Measurements from ENCODE around the gene ANKAR.
"Not testable (repeated sequence)": the region's sequence is repeated elsewhere in the genome, so short reads cannot be mapped to it uniquely, and the experiment has no call there.

The ANKAR gene

DNA sequence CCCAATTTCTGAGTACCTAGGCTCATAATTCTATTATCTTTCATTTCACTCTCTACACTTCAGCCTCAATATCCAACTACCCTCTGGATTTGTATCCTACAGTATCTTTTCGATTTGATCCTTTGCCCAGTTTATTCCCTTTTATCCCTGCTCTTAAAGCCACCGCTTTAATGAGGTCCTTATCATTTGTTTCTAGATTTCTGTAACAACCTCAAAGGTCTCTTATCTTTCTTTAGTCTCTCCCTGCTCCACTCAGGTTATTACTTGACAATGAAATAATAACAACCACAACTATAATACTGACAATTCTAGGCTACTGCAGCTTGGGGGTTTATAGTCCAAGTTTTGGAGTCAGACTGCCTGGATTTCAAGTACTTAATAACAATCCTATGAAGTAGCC is 39.1 kb upstream of the ANKAR start:
- Histone ChIP-seq H3K4me1 (no peaks in the 10 kb centered on the region), H3K27me3 (no peaks in the 10 kb centered on the region), H3K4me3 (no peak overlapping the region), H3K9me3 (no peaks in the 10 kb centered on the region), H4K20me1 (no peaks in the 10 kb centered on the region), H3K36me3 (no peaks in the 10 kb centered on the region), H3K27ac (no peak overlapping the region), H3K4me2 (no peak overlapping the region), H3K9ac (no peak overlapping the region)
- no peak for TF ChIP-seq Cebpa-rat (IDR thresholded peaks at IDR 0.05)

DNA sequence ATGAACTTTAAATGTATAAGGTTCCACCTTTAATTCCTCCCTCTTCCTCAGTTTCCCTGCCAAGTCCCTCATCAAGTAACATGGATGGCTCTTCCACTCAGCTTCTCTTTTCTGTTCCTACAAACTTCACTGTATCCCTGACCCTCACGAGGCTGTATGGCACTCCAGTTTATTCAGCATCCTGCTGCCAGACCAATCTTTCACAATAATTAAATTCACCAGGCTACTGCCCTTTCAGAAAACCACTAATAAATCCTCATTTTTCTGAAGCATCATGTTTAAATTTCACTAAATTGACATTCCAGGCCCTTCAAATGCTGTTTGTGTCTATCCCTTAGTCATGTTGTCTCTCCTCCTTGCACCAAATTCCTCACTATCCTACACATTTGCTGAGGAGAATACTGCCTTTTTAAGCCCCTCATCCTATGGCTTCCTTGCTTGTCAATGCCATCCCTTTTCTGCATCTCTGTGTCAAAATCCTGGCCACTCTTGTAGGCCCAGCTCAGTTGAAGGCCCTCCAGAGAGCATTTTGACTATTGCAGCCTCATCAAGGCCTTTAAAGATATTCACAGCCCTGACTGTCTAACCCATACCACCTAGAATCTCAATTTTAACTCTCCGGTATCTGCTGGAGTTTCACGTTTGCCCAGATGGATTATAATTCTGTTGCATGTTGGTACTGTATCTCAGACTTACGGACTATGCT is 36.0 kb upstream of the ANKAR start:
- Histone ChIP-seq H3K4me1 (no peaks in the 10 kb centered on the region), H3K9ac (no peak overlapping the region), H3K27me3 (no peaks in the 10 kb centered on the region), H3K27ac (no peak overlapping the region), H3K36me3 (no peaks in the 10 kb centered on the region), H3K4me2 (no peak overlapping the region), H4K20me1 (no peaks in the 10 kb centered on the region), H3K4me3 (no peak overlapping the region), H3K9me3 (no peaks in the 10 kb centered on the region)
- TF ChIP-seq Cebpa-rat (IDR thresholded peaks at IDR 0.05), result no peak

DNA sequence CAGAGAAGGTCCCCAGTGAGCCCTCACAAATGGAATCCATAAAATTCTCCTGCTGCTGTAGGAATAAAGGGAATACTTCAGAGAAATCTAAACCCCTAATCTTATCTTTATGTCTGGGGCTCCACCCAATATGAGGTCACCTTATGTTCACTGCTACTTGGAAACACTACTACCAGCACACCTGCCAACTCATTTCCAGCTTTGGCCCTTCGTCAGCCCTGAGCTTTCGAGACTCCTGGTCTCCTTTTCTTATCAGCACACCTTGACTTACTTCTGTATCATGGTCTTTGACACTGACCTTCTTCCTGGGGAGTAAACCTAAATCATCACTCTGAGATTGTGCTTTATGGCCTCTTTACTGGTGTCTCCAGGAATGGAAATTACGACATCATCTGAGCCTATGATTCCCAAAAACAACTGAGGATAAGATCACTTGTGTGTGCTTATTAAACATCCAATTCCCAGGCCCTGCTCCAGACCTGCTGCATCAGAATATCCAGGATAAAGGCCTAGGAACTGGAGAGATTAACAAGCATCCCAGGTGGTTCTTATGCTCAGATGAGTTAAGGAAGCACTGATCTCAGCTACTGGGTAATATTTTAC is 35.4 kb upstream of the ANKAR start:
- Histone ChIP-seq H3K4me3 (no peak overlapping the region), H3K4me1 (no peaks in the 10 kb centered on the region), H4K20me1 (no peaks in the 10 kb centered on the region), H3K27ac (no peak overlapping the region), H3K4me2 (no peak overlapping the region), H3K9ac (no peak overlapping the region), H3K9me3 (no peaks in the 10 kb centered on the region), H3K27me3 (no peaks in the 10 kb centered on the region), H3K36me3 (no peaks in the 10 kb centered on the region)
- no peak for TF ChIP-seq Cebpa-rat (IDR thresholded peaks at IDR 0.05)

- no peaks in the 10 kb centered on the region for H3K36me3 ChIP-seq
- TF ChIP-seq Cebpa-rat (IDR thresholded peaks at IDR 0.05), result no peak
- H3K4me2 ChIP-seq, result no peak overlapping the region
- H3K9me3 ChIP-seq, result no peaks in the 10 kb centered on the region
- H3K27ac ChIP-seq, result no peak overlapping the region
- no peaks in the 10 kb centered on the region for H3K27me3 ChIP-seq
- no peak overlapping the region for H3K4me3 ChIP-seq
- no peak overlapping the region for H3K9ac ChIP-seq
- no peaks in the 10 kb centered on the region for H4K20me1 ChIP-seq
- no peaks in the 10 kb centered on the region for H3K4me1 ChIP-seq
These were observed 33.5 kb upstream of the ANKAR start for GRCh38 chr2:189641002-189641401.

DNA sequence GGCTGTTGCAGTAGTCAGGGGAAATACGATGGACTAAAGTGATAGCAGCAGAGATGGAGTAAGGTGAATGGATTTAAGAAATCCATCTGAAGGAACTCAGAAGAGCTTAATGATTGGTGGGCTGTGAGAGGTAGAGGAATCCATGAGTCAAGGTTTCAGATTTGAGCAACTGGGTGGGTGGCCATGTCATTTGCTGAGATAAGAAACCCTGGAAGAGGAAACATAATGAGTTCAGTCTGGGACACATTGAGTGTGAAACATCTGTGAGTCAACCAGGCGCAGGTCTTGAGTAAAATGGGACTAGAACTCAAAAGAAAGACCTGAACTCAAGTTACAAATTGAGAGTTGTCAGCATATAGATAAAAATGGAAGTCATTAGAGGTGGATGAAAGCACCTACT is 32.9 kb upstream of the ANKAR start:
- Histone ChIP-seq H3K9ac (no peak overlapping the region), H3K36me3 (no peaks in the 10 kb centered on the region), H3K4me1 (no peaks in the 10 kb centered on the region), H3K27ac (no peak overlapping the region), H3K4me3 (no peak overlapping the region), H3K4me2 (no peak overlapping the region), H3K27me3 (no peaks in the 10 kb centered on the region), H4K20me1 (no peaks in the 10 kb centered on the region), H3K9me3 (no peaks in the 10 kb centered on the region)
- no peak for TF ChIP-seq Cebpa-rat (IDR thresholded peaks at IDR 0.05)

DNA sequence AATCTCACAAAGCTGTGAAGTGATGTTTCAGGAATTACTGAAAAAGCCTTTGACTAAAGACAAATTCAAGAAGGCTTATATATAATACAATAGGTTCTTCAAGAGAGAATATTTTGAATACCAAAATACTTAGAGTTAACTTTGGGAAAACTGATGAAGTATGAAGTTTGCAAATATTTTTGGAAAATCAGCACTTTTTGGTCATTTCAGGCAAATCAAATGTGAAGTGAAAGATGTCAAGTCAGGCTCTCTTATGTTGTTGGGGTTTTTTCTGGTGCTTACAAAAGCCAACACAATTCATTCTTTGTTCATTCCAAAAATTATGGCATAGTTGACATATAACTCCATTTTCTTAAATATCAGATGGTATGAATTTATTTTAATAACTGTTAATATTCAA is 27.9 kb upstream of the ANKAR start:
- peaks cover 9% of the 10 kb centered on the region; the same call in 1 of the 2 replicates for H3K9me3 ChIP-seq
- no peaks in the 10 kb centered on the region for H3K4me1 ChIP-seq
- H4K20me1 ChIP-seq, result no peaks in the 10 kb centered on the region
- H3K36me3 ChIP-seq, result no peaks in the 10 kb centered on the region
- no peaks in the 10 kb centered on the region for H3K27me3 ChIP-seq
- no peak overlapping the region for H3K4me3 ChIP-seq
- no peak overlapping the region for H3K4me2 ChIP-seq
- H3K9ac ChIP-seq, result no peak overlapping the region
- TF ChIP-seq Cebpa-rat (IDR thresholded peaks at IDR 0.05), result no peak
- H3K27ac ChIP-seq, result no peak overlapping the region

- Histone ChIP-seq H3K36me3 (no peaks in the 10 kb centered on the region), H3K4me3 (no peak overlapping the region), H3K27ac (no peak overlapping the region), H3K27me3 (no peaks in the 10 kb centered on the region), H3K9ac (no peak overlapping the region), H3K4me2 (no peak overlapping the region), H3K4me1 (no peaks in the 10 kb centered on the region), H4K20me1 (no peaks in the 10 kb centered on the region), H3K9me3 (peaks cover 28% of the 10 kb centered on the region)
- no peak for TF ChIP-seq Cebpa-rat (IDR thresholded peaks at IDR 0.05)
These were observed 25.5 kb upstream of the ANKAR start for GRCh38 chr2:189648846-189649509.

- H3K9me3 ChIP-seq, result peaks cover 28% of the 10 kb centered on the region
- H3K4me1 ChIP-seq, result no peaks in the 10 kb centered on the region
- no peak overlapping the region for H3K27ac ChIP-seq
- no peak for TF ChIP-seq Cebpa-rat (IDR thresholded peaks at IDR 0.05)
- H3K4me2 ChIP-seq, result no peak overlapping the region
- no peak overlapping the region for H3K4me3 ChIP-seq
- H3K36me3 ChIP-seq, result no peaks in the 10 kb centered on the region
- no peaks in the 10 kb centered on the region for H4K20me1 ChIP-seq
- no peaks in the 10 kb centered on the region for H3K27me3 ChIP-seq
- H3K9ac ChIP-seq, result no peak overlapping the region
These were observed 23.2 kb upstream of the ANKAR start for GRCh38 chr2:189651284-189651683.

- not testable (repeated sequence) for H3K27ac ChIP-seq, H3K4me3 ChIP-seq, H3K27me3 ChIP-seq, H4K20me1 ChIP-seq, H3K9ac ChIP-seq, H3K4me2 ChIP-seq, H3K36me3 ChIP-seq
- Histone ChIP-seq H3K4me1 (peaks cover 11% of the 10 kb centered on the region), H3K9me3 (peaks cover 28% of the 10 kb centered on the region)
These were observed 21.0 kb upstream of the ANKAR start for GRCh38 chr2:189653464-189653863.

DNA sequence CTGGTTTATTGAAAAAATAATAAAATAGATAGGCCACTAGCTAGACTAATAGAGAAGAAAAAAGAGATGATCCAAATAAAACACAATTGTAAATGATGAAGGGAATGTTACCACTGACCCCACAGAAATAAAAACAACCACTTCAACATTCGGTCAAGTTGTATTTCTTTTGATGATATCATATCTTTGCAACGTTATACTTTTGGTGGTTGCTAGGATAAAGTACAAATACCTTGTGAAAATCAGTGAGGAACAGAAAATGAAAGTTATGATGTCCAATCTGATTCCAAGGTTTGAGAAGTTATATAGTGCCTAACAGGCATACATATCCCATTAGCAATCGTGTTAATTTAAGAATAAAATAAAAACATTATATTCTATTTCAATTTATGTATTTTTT is 19.8 kb upstream of the ANKAR start:
- TF ChIP-seq Cebpa-rat (IDR thresholded peaks at IDR 0.05), result no peak
- Histone ChIP-seq H3K4me1 (peaks cover 11% of the 10 kb centered on the region), H3K9me3 (peaks cover 28% of the 10 kb centered on the region), H3K27me3 (no peaks in the 10 kb centered on the region), H4K20me1 (no peaks in the 10 kb centered on the region), H3K9ac (no peak overlapping the region), H3K4me2 (no peak overlapping the region), H3K27ac (no peak overlapping the region), H3K36me3 (no peaks in the 10 kb centered on the region), H3K4me3 (no peak overlapping the region)

All from BLaER1 (cell line).